Ishikawa (cell line): Measurements from ENCODE around the gene FOXC2.

Experiments
- CREB1 ChIP-seq: IDR thresholded peaks from 2 replicates; pipeline ENCODE4 v1.6.1; 2012; ENCODE audit warnings: low read depth
- EP300 ChIP-seq: IDR thresholded peaks from 2 replicates; pipeline ENCODE4 v1.6.1; 2012; ENCODE audit warnings: borderline replicate concordance
- FOXM1 ChIP-seq: IDR thresholded peaks from 2 replicates; pipeline ENCODE4 v1.6.1; 2012; ENCODE audit warnings: low read depth, borderline replicate concordance
- TAF1 ChIP-seq: IDR thresholded peaks from 2 replicates; pipeline ENCODE4 v1.6.1; 2012; ENCODE audit warnings: low read depth, mild to moderate bottlenecking
- YY1 ChIP-seq: IDR thresholded peaks from 2 replicates; pipeline ENCODE4 v1.6.1; 2012; ENCODE audit warnings: low read depth
- TF ChIP-seq, protein P1 (sequence below): IDR thresholded peaks from 2 replicates; pipeline ENCODE4 v1.6.1; 2012; ENCODE audit warnings: low read depth, mild to moderate bottlenecking

- TF ChIP-seq EP300 (no peak), FOXM1 (no peak), CREB1 (no peak), YY1 (no peak), TAF1 (no peak)
- TF ChIP-seq, protein P1, sequence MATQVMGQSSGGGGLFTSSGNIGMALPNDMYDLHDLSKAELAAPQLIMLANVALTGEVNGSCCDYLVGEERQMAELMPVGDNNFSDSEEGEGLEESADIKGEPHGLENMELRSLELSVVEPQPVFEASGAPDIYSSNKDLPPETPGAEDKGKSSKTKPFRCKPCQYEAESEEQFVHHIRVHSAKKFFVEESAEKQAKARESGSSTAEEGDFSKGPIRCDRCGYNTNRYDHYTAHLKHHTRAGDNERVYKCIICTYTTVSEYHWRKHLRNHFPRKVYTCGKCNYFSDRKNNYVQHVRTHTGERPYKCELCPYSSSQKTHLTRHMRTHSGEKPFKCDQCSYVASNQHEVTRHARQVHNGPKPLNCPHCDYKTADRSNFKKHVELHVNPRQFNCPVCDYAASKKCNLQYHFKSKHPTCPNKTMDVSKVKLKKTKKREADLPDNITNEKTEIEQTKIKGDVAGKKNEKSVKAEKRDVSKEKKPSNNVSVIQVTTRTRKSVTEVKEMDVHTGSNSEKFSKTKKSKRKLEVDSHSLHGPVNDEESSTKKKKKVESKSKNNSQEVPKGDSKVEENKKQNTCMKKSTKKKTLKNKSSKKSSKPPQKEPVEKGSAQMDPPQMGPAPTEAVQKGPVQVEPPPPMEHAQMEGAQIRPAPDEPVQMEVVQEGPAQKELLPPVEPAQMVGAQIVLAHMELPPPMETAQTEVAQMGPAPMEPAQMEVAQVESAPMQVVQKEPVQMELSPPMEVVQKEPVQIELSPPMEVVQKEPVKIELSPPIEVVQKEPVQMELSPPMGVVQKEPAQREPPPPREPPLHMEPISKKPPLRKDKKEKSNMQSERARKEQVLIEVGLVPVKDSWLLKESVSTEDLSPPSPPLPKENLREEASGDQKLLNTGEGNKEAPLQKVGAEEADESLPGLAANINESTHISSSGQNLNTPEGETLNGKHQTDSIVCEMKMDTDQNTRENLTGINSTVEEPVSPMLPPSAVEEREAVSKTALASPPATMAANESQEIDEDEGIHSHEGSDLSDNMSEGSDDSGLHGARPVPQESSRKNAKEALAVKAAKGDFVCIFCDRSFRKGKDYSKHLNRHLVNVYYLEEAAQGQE = no peak
Measured at GRCh38 chr16:86591270-86591669, 24.6 kb downstream of the FOXC2 start.
